ENCODE results near the gene PAK2.
A peak's percentile ranks its signal among the peaks of the same experiment; 100 is the strongest.
"Not testable (repeated sequence)": the region's sequence is repeated elsewhere in the genome, so short reads cannot be mapped to it uniquely, and the experiment has no call there.

PAK2 gene

DNA sequence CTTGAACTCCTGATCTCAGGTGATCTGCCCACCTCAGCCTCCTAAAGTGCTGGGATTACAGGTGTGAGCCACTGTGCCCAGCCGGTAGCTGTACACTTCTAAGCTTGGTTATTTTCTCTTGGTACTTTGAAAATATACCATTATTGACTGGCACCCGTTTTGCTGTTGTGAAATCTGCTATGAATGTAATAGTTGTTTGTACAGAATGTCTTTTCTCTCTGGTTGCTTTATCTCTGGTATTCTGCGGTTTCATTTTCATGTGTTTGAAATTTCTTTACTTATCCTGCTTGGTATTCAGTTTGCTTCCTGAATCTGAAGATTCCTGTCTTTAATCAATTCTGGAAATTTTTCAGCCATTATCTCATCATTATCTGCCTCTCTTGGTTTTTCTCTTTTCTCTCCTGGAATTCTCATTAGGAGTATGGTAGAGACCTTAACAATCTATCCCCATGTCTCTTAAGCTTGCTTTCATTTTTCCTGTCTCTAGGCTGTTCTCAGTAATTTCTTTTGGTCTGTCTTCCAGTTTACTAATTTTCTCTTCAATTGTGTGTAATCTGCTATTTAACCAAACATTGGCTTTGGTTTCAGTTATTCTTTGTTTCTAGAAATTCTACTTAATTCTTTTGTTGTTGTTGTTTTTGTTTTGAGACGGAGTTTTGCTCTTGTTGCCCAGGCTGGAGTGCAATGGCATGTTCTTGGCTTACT lies 2.8 kb upstream of the PAK2 start:
- peak; percentile 81 for DNase-seq (ENCODE audit: low read depth)

DNA sequence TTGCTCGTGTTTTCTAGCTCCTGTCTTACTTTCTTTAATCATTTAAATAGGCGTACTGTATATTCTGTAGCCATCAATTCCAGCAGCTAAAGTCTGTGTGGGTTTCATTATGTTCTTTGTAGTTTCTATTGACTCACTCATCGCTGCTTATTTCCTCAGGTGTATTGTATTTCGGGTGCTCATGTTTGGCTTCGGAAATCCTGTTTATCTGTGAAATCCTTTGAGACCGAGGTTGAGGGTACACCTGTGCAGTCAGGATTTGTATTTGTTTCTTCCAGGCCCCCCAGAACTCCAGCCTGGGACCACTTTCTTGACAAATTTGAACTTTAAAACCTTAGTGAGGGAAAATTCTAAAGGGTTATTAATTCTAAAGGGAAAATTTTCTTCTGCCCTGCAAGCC lies 2.0 kb upstream of the PAK2 start:
- no peak for DNase-seq (ENCODE audit: low read depth)

DNA sequence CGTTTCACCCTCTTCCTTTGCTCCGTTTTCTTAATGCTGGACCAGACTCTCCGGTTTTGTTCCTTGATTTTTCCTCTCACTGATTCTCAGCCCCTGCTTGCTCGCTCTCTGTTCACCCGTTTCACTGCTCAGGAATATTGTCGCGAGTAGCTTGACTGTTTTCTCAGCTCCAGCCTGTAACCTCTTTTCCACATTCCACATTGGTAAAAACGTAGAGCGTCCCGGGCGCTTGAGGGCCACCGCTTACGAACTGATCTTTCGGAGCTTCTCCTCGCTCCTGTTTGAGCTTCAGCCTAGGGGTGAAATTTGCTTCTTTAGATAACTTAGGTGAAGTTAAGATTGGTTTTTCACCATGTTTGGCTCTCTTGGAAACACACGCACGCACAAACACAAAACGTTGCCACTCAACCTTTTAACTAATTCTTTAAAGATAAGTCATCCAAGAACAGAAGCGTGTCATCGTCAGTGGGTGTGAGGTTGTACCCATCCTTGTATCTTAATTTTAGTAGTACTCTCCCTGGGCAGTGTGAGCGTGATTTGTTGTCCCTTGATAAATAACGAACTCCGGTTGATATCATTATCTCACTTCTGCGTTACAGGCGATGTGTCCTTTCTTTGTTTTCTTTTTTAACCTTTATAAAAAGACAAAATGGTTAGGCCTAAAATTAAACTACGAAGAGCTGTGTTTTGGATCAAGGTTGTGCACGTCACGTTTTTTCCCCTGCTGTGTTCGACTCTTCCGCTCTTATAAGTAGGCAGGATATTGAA lies 1.0 kb downstream of the PAK2 start:
- DNase-seq (ENCODE audit: low read depth): peak; percentile 67

DNA sequence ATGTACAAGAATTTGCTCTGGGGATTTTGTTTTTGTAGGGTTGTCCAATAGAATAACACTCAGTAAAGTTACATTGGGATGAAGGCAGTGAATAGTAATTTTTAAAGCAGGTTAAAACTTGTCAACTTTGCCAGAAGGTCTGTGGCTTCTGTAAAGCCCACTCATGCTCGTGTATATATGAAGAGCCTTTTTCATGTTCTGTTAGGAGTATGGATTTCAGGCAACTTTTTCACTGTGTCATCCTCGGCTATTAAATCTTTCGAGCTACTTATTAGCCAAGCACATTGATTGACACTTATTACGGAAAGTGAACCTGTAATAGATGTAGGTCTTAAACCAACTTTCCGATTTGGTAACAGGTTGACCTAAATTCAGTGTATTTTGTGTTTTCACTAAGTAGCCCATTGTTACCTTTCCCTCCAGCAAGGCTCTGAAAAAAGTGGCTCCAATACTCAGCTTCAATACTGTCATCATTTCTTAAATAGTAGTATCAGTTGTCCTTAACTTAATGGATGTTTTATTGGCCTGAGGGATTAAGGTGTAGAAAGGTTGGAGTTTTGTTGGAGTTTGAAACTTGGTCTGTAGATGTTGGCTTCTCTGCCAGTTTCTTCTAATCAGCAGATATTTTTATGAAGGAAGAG lies 1.7 kb downstream of the PAK2 start:
- no peak for DNase-seq (ENCODE audit: low read depth)

GRCh38 chr3:196743569-196743968 lies 3.9 kb downstream of the PAK2 start:
- DNase-seq (ENCODE audit: low read depth): not testable (repeated sequence)

DNA sequence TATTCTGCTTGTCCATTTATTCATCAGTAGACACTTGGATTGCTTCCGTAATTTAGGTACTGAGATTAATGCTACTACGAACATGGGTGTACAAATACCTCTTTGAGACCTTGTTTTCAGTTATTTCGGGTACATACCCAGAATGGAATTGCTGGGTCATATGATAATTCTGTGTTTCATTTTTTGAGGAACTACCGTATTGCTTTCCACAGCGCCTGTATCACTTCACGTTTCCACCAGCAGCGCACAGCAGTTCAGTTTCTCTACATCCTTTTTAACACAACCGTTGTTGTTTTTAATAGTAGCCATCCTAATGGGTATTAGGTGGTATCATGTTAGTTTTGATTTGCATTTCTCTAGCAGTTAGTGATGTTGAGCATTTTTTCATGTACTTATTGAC lies 9.5 kb downstream of the PAK2 start:
- DNase-seq (ENCODE audit: low read depth): no peak

GRCh38 chr3:196753201-196753600 lies 13.5 kb downstream of the PAK2 start:
- no peak for DNase-seq (ENCODE audit: low read depth)

DNA sequence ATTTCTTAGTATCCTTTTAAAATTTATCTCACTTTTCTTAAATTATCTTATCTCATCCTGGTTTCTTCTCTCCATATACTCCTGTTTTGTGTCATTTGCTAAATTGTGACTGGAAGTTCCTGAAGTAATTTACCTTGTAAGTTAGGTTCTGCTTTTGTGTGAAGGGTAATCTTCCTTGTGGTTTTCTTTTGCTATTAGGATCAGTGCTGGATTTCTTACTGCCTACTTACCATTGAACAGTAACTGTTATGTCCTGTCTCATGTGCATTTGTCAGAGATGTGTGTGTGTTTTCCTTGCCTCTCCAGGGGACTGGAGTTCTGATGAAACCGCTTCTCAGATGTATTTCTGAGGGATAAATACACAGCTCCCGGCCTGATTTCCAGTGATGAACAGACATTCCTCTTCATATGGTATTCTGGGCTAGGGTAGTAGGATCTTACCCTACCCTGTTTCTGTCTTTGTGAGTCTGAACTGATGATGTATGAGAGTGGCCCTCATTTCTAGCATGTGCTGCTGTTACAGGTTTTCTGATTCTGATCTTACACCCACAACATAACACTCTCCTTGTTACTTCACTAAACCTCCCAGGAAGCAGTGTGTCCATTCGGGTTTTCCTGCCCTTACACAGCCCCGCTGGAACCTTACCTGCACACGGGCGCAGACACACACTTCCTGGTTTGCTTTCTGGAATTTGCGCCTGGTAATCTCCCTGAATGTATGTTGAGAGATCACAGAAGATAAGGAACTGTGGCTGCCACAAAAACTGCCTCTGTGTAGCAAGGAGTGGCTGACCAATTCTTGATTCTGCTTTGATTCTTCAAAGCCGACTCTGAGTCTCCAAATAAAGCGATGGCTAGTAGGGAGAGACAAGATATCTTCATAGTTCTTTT lies 14.7 kb downstream of the PAK2 start:
- peak; percentile 26 for DNase-seq (ENCODE audit: low read depth)

- DNase-seq (ENCODE audit: low read depth): no peak
Measured at GRCh38 chr3:196756732-196757131, 17.1 kb downstream of the PAK2 start.

GRCh38 chr3:196757876-196758739 lies 18.5 kb downstream of the PAK2 start:
- DNase-seq (ENCODE audit: low read depth): peak; percentile 93

- DNase-seq (ENCODE audit: low read depth): no peak
Measured at GRCh38 chr3:196763179-196763578, 23.5 kb downstream of the PAK2 start.

DNA sequence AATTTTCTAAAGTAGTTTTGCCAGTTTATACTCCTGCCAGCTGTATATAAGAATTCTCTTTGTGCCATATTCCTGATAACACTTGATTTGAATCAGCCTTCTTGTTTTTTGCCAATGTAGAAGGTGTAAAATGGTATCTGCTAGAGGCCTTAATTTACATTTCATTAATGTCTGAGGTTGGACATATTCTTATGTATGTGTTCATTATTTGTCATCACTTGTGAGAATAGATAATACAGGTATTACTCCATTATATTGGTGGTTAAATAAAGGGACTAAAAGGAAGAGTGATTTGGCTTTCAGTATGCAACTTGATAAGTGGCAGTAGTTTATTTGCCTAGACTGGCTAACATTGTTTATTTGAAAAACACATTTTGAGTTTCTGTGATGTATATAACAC lies 25.8 kb downstream of the PAK2 start:
- DNase-seq (ENCODE audit: low read depth): no peak

DNA sequence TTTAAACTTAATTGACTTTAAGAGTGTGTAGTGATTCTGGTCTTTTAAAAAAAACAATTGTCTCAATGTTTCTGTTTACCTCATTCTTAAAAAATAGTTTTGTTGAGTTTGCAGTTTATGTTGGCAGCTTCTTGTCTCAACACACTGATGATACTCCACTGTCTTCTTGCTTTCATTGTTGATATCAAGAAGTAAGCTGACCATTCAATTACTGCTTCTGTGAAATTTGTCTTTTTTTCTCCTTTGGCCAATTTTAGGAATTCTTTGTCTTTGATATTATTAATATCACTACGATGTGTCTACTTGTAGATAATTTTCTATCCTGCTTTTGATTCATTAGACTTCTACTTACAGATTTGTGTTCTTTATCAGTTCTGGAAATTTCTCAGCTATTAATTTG lies 31.4 kb downstream of the PAK2 start:
- no peak for DNase-seq (ENCODE audit: low read depth)

DNA sequence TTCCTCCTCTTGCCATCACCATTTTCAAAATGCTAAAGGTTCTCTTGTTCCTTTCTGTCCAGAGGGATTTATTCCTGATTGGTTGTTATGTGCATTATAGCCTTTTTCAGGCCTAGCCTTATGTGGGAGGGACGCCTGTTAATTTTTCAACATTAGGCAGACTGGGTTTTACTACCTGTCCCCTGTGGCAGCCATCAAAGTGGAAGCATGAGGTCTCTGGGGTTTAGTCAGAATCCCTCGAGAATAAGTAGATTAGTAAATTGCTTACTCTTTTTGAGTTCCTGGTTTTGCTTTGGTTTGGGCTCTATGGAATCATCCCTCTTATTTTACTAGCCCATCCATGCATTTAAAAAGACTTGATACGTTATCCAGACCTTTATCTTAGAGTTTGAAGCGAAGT lies 32.4 kb downstream of the PAK2 start:
- DNase-seq (ENCODE audit: low read depth): no peak

GRCh38 chr3:196772897-196773296 lies 33.2 kb downstream of the PAK2 start:
- no peak for DNase-seq (ENCODE audit: low read depth)

- DNase-seq (ENCODE audit: low read depth): peak; percentile 46
Measured at GRCh38 chr3:196774191-196774820, 34.6 kb downstream of the PAK2 start.

DNA sequence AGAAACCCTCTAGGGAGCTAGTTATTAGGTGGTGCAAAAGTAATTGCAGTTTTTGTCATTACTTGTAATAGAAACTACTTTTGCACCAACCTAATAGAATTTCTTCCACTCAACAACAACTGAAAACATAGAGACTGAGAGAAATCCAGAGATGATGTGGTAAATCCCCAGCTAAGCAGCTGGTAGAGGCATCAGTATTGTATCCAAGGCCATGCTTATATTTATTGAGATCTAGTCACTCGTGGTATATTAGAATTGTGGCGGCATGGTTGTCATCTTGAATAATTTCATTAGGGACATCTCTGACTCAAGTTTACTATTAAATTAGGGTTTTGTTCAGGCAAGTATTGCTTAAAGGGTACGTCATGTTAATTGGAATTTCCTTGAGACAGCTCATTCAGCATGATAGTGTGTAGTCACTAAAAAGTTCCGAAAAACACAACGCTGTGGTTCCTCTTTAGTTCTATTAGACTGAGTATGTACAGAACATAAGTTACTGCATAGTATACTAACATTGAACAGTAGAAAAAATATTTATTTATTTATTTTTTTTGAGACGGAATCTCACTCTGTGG lies 35.3 kb downstream of the PAK2 start:
- DNase-seq (ENCODE audit: low read depth): peak; percentile 53

- no peak for DNase-seq (ENCODE audit: low read depth)
Measured at GRCh38 chr3:196775938-196776337, 36.3 kb downstream of the PAK2 start.

DNA sequence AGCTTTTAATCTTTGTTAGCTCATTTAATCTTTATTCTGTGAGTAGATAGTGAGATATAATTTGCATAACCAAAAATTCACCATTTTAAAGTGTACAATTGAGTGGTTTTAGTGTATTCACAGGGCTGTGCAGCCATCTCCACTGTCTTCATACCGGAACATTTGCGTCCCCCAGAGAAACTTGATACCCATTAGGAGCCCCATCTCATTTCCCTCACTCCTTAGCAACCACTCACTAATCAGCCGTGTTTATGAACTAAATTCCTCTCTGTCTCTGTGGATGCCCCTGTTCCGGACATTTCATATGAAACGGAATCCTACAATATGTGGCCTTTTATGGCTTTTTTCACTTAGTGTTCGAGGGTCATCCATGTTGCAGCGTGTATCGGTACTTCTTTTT lies 38.2 kb downstream of the PAK2 start:
- no peak for DNase-seq (ENCODE audit: low read depth)

DNA sequence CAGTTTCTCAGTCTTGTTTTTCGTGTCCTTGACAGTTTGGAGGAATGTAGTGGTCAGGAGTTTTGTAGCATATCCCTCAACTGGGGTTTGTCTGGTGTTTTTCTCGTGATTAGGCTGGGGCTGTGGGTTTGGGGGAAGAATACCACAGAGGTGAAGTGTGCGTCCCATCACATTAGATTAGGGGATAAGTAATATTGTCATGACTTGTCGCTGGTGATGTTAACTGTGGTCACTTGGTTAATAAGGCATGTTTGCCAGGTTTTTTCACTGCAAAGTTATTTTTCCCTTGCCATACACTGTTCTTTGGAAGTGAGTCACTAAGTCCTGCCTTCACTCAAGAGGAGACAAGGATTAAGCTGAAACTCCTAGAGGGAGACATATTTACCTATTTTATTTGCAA lies 39.1 kb downstream of the PAK2 start:
- peak; percentile 81 for DNase-seq (ENCODE audit: low read depth)

Measured in iris pigment epithelial cell (primary cell).